ENCODE data around the gene TPK1. TPM values are rescaled to one million over a fixed set of nuclear protein-coding genes. Genes with fewer than 3 reads are reported as not detected.

The TPK1 gene
- total RNA-seq, 1 experiment from 2014 or later: 3.1 TPM

GRCh38 chr7:144671429-144671828 is 164.4 kb downstream of the TPK1 start:
- Histone ChIP-seq H3K4ac (ENCODE audit: low read depth, low read length) (no peak overlapping the region), H3K18ac (ENCODE audit: insufficient read length, low read depth, low read length) (no peak overlapping the region), H3K79me1 (ENCODE audit: insufficient read depth, low read depth, low read length, poor library complexity, severe bottlenecking) (no peaks in the 10 kb centered on the region), H2AFZ (ENCODE audit: low read length) (no peak overlapping the region), H3K23ac (ENCODE audit: insufficient read length, low read depth, low read length) (no peak overlapping the region), H3K27me3 (ENCODE audit: insufficient read depth, low read length) (no peaks in the 10 kb centered on the region), H3K9me3 (ENCODE audit: control insufficient read depth, low read depth, low read length) (no peaks in the 10 kb centered on the region), H4K5ac (ENCODE audit: insufficient read length, low read depth, low read length) (no peak overlapping the region), H2BK120ac (ENCODE audit: low read depth, low read length, poor library complexity, severe bottlenecking) (no peak overlapping the region), H3K9ac (ENCODE audit: extremely low read depth, insufficient read length, low read length) (no peak overlapping the region), H3K4me1 (ENCODE audit: insufficient read depth, low read length) (peaks cover 2% of the 10 kb centered on the region; the same call in 1 of the 2 replicates), H2BK15ac (ENCODE audit: low read depth, low read length) (no peak overlapping the region), H3T11ph (ENCODE audit: low read length) (no peak overlapping the region), H3K23me2 (ENCODE audit: insufficient read length, low read depth, low read length, poor library complexity, severe bottlenecking) (no peaks in the 10 kb centered on the region), H3K27ac (ENCODE audit: insufficient read length, low read depth, low read length) (no peak overlapping the region), H2BK5ac (ENCODE audit: insufficient read length, low read length) (no peak overlapping the region), H4K8ac (replicated peaks; ENCODE audit: insufficient read length, low read depth, low read length) (no peak overlapping the region), H4K91ac (ENCODE audit: insufficient read length, low read depth, low read length) (no peak overlapping the region), H2AK5ac (ENCODE audit: insufficient read length, low read length) (no peak overlapping the region), H4K20me1 (ENCODE audit: control insufficient read depth, insufficient read depth, insufficient read length) (no peaks in the 10 kb centered on the region), H2BK20ac (ENCODE audit: low read depth, low read length, poor library complexity, severe bottlenecking) (no peak overlapping the region), H2BK12ac (ENCODE audit: insufficient read length, low read depth, low read length) (no peak overlapping the region), H3K14ac (ENCODE audit: insufficient read depth, low read length) (no peak overlapping the region), H3K79me2 (ENCODE audit: insufficient read depth, low read length) (no peaks in the 10 kb centered on the region), H3K56ac (ENCODE audit: insufficient read length, low read depth, low read length) (no peak overlapping the region), H3K4me2 (ENCODE audit: insufficient read depth, insufficient read length, low read length) (no peak overlapping the region)
- Mint-ChIP-seq H3K36me3 (ENCODE audit: insufficient read depth in 1 of 3, low read depth in 3 of 3) (no peaks in the 10 kb centered on the region), H3K27ac (peak overlapping the region in 1 of 3 experiments; percentile 91; a peak in 2 of 7 replicates), H3K9me3 (no peaks in the 10 kb centered on the region), H3K4me1 (peaks cover 14 to 22% of the 10 kb centered on the region in 2 experiments), H3K27me3 (ENCODE audit: low read depth) (no peaks in the 10 kb centered on the region), H3K4me3 (no peak overlapping the region)
- TF ChIP-seq CTCF (conservative IDR thresholded peaks at IDR 0.05): no peak
- DNase-seq: peak; percentile 37
- WGBS (ENCODE audit: extremely low coverage, insufficient read length, low lambda C conversion rate): no CpG with 5 or more reads among the region's 4 CpGs

Measured in H9 (cell line).